ENCODE measurements around the gene SSBP1. TPM values are rescaled to one million over a fixed set of nuclear protein-coding genes. Genes with fewer than 3 reads are reported as not detected.
A peak's percentile ranks its signal among the peaks of the same experiment; 100 is the strongest.
"Not testable (repeated sequence)": the region's sequence is repeated elsewhere in the genome, so short reads cannot be mapped to it uniquely, and the experiment has no call there.

SSBP1 gene
- total RNA-seq, 1 experiment from 2014 or later = 269 TPM

GRCh38 chr7:141748396-141748795, 10.2 kb downstream of the SSBP1 start:
- no peak overlapping the region for H3K4me3 ChIP-seq (ENCODE audit: low read length)
- H3K79me2 ChIP-seq (ENCODE audit: low read length) = 0 out of 2 replicates have a peak, but pooled peaks cover 5% of the 10 kb centered on the region
- ATAC-seq (no peak), DNase-seq (no peak)
- H3K9me2 ChIP-seq (replicated peaks; ENCODE audit: low read length) = no peaks in the 10 kb centered on the region
- H3K27ac ChIP-seq (ENCODE audit: low read length) = no peak overlapping the region
- intact Hi-C loops (cut with micrococcal nuclease) = no loop called here
- H3K27me3 ChIP-seq (ENCODE audit: low read length) = no peaks in the 10 kb centered on the region
- no peak for TF ChIP-seq CTCF (conservative IDR thresholded peaks at IDR 0.05; ENCODE audit: low read depth, low read length)
- no peak for TF ChIP-seq EZH2phosphoT487 (IDR thresholded peaks at IDR 0.05; ENCODE audit: borderline replicate concordance, low read length)
- no peak overlapping the region for H3K9ac ChIP-seq (ENCODE audit: low read length)
- H3K4me1 ChIP-seq (ENCODE audit: insufficient read depth, low read length) = no peaks in the 10 kb centered on the region
- H2AFZ ChIP-seq (ENCODE audit: low read length) = no peak overlapping the region
- CTCF ChIA-PET = no interaction called here
- POLR2A ChIA-PET (ENCODE audit: unreplicated experiment) = no interaction called here
- H3K36me3 ChIP-seq (ENCODE audit: low read depth, low read length) = peaks cover 88% of the 10 kb centered on the region
- no peaks in the 10 kb centered on the region for H3F3A ChIP-seq (ENCODE audit: low read length, unreplicated experiment)
- H3K4me2 ChIP-seq (ENCODE audit: low read length) = no peak overlapping the region
- H3K9me3 ChIP-seq (ENCODE audit: low read length) = peaks cover 15% of the 10 kb centered on the region
- H4K20me1 ChIP-seq (ENCODE audit: low read length) = no peaks in the 10 kb centered on the region
- no TSS peak for BruUV-seq (replicated peaks)

GRCh38 chr7:141751904-141752303, 13.7 kb downstream of the SSBP1 start:
- not testable (repeated sequence) for DNase-seq
- H3K36me3 ChIP-seq (ENCODE audit: low read depth, low read length) = peaks cover 71% of the 10 kb centered on the region
- intact Hi-C loops (cut with micrococcal nuclease) = loop anchor here (5.0 kb wide), 1 partner anchor 100 kb away; no protein-coding TSS in a partner anchor

GRCh38 chr7:141752634-141753033, 14.5 kb downstream of the SSBP1 start:
- intact Hi-C loops (cut with micrococcal nuclease) = loop anchor here (5.0 kb wide), 1 partner anchor 100 kb away; no protein-coding TSS in a partner anchor
- Histone ChIP-seq H2AFZ (ENCODE audit: low read length) (no peak overlapping the region), H3K27ac (ENCODE audit: low read length) (no peak overlapping the region), H3K9ac (ENCODE audit: low read length) (no peak overlapping the region), H3F3A (ENCODE audit: low read length, unreplicated experiment) (no peaks in the 10 kb centered on the region), H4K20me1 (ENCODE audit: low read length) (no peaks in the 10 kb centered on the region), H3K4me2 (ENCODE audit: low read length) (no peak overlapping the region), H3K4me3 (ENCODE audit: low read length) (no peak overlapping the region), H3K9me3 (ENCODE audit: low read length) (peaks cover 15% of the 10 kb centered on the region), H3K27me3 (ENCODE audit: low read length) (no peaks in the 10 kb centered on the region), H3K36me3 (ENCODE audit: low read depth, low read length) (peaks cover 70% of the 10 kb centered on the region), H3K9me2 (replicated peaks; ENCODE audit: low read length) (no peaks in the 10 kb centered on the region), H3K79me2 (ENCODE audit: low read length) (no peaks in the 10 kb centered on the region), H3K4me1 (ENCODE audit: insufficient read depth, low read length) (no peaks in the 10 kb centered on the region)
- ATAC-seq = no peak
- CTCF ChIA-PET = no interaction called here
- BruUV-seq (replicated peaks) = no TSS peak
- POLR2A ChIA-PET (ENCODE audit: unreplicated experiment) = no interaction called here
- peak; percentile 30 for DNase-seq
- TF ChIP-seq EZH2 (IDR thresholded peaks at IDR 0.05; ENCODE audit: low read length, unreplicated experiment) (no peak), CTCF (conservative IDR thresholded peaks at IDR 0.05; ENCODE audit: low read depth, low read length) (peak; percentile 52)

More at GRCh38 chr7:141751904-141752303, 13.7 kb downstream of the SSBP1 start:
- CTCF ChIA-PET; H3F3A ChIP-seq (ENCODE audit: low read length, unreplicated experiment); H3K9me2 ChIP-seq (replicated peaks; ENCODE audit: low read length); H4K20me1 ChIP-seq (ENCODE audit: low read length); BruUV-seq (replicated peaks); H3K4me3 ChIP-seq (ENCODE audit: low read length); POLR2A ChIA-PET (ENCODE audit: unreplicated experiment); H3K9ac ChIP-seq (ENCODE audit: low read length); H3K27me3 ChIP-seq (ENCODE audit: low read length); H2AFZ ChIP-seq (ENCODE audit: low read length); H3K4me2 ChIP-seq (ENCODE audit: low read length); ATAC-seq; H3K79me2 ChIP-seq (ENCODE audit: low read length); H3K27ac ChIP-seq (ENCODE audit: low read length); H3K4me1 ChIP-seq (ENCODE audit: insufficient read depth, low read length): not testable (repeated sequence)
- H3K9me3 ChIP-seq (ENCODE audit: low read length) = peaks cover 15% of the 10 kb centered on the region
